Measurements from ENCODE around the gene LIPC.

Gene LIPC

DNA sequence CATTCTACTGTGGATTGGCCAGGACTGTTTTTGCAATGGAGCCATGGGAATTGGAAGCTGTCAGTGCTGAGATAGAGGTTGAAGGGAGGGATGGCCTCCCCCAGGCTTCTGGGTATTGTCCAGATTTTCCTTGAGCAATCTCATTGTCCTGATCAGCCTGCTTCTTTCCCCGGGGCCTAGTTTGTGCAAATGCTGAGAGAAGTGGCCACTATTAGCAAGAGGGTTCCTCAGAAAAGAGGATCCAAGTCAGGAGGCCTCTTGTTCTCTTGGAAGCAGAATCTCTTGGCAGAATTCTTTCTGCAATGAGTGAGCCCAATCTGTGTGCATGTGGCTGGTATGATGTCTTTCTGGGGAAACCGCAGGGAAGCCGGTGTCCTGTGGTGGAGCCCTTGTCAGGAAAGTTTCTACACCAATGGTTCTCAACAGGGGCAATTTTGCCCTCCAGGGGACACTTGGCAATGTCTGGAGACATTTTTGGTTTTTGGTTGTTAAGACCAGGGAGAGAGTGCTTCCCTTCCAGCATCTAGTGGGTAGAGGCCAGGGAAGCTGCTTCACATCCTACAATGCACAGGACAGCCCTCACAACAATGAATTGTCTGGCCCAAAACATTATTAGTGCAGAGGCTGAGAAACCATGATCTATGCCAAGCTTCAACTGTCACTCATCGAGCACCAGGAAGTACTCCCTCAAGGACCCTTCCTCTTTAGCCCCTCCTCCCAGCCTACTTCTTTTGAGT is 2.0 kb downstream of the LIPC start:
- no peak for DNase-seq (ENCODE audit: low read depth in 1 of 2, low spot score in 1 of 2)

DNA sequence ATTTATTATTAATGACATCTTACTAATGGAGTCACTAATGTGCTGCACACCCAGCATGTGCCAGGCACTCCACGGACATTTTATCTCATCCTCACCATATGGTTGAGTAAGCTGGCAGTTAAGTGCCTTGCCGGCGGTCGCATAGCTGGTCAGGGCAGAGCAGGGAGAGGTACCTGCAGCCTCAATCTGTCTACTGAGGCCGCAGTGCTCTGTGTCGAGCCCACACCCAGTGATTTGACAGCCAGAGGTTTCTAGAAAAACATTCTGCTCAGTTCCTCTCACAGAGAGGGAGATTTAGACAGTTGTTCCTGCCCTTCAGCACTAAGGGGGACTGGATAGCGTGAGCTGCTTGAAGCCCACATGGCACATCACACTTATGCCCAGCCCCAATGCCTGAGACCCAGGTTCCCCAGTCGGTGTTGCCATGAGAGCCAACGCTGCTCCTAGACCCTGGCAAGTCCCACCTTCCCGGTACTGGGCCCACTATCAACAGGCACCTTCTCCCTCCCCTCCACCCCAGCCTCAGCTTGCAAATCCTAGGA is 2.6 kb downstream of the LIPC start:
- DNase-seq (ENCODE audit: low read depth in 1 of 2, low spot score in 1 of 2), result no peak

GRCh38 chr15:58436552-58436951 is 4.8 kb downstream of the LIPC start:
- no peak for DNase-seq (ENCODE audit: low read depth in 1 of 2, low spot score in 1 of 2)

DNA sequence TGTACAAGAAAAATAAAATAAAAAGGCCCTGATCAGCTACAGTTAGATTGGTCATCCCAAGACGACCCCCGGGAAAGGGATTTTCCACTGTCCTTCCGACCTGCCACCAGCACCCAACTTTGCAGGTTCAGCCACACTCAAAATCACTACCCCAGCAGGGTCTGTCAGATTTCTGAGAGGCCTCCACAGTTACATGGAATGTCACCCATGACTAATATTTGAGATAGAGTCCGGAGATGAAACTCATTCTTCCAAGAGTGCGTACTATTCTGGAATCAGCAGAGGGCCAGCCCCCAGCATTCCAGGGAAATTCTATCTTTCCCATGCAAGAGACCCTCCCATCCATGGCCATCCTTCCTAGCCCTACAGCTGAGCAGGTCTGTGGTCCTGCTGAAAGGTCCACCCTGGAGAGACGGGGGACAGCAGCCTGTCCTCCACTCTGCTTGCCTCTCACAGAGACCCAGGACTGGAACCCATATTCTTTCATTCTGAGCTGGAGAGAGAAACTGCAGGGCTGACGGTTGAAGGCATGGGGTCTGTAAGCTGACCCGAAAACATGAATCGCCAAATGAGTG is 5.8 kb downstream of the LIPC start:
- DNase-seq (ENCODE audit: low read depth in 1 of 2, low spot score in 1 of 2), result no peak

GRCh38 chr15:58438111-58438510 is 6.3 kb downstream of the LIPC start:
- no peak for DNase-seq (ENCODE audit: low read depth in 1 of 2, low spot score in 1 of 2)

GRCh38 chr15:58438956-58439355 is 7.2 kb downstream of the LIPC start:
- DNase-seq (ENCODE audit: low read depth in 1 of 2, low spot score in 1 of 2), result no peak

GRCh38 chr15:58440158-58440910 is 8.5 kb downstream of the LIPC start:
- no peak for DNase-seq (ENCODE audit: low read depth in 1 of 2, low spot score in 1 of 2)

DNA sequence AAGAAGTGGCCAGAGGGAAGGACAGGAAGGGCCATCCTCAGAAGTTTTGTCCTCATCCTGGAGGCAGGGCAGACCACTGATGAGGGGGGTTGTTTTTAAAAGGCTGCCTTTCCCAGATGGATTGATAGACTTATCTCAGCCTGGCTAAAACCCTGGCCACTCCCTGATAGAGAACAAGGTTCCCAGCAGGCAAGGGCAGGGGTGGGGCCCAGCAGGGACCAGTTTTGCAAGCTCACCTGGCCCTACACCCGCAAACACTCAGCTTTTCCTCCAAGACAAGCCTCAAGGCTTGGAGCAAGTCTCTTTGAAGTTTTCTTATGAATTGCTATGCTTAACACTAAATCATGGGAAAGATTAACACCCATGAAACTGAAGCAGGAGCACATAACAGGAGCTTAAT is 9.1 kb downstream of the LIPC start:
- DNase-seq (ENCODE audit: low read depth in 1 of 2, low spot score in 1 of 2), result no peak

DNA sequence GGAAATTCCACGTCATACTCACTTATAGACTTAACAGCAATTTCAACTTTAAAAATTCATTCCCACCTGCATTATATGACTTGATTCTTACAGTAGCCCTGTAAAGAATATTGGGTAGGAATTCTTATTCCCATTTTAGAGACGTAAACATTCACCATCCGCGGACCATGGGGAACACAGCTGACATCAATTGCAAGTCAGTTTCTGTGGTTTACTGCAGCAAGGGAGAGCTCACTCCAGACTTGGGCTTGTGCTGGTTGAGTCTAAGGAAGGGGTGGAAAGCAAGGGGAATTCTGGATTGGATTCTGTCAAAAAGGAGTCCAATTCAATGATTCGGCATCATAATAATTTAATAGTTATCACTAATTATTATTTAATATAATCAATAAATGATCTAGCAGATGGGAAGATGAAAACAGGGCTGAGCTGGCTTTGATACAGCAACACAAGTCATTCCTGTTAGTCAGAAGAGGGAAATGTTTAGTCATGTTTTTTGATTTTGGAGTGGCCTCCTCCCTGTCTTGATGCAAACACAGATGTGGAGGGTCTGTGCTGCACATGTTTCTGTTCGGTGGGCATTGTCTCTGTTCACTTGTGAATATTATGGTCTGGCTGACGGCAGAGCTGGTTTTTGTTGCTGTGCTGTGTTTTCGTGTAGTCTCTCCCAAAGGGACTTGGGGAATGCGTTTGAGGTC is 9.7 kb downstream of the LIPC start:
- no peak for DNase-seq (ENCODE audit: low read depth in 1 of 2, low spot score in 1 of 2)

DNA sequence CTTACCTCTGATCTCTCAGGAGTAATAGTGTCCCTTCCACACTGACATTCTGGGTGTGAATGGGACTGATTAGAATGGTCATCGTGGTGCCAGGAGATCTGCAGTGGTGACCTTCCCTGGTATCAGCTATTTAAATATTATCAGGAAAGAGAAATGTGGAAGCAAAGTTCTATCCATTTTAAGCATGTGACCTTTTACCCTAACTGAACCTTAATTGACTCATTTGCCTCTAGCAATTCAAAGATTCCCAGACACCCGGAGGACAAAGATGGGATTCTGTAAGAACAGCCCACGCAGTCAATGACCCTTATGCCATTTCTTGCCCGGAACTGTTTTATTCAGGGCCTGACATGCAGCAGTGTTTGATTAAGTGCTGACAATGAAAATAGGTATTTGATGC is 10.3 kb downstream of the LIPC start:
- DNase-seq (ENCODE audit: low read depth in 1 of 2, low spot score in 1 of 2), result no peak

- DNase-seq (ENCODE audit: low read depth in 1 of 2, low spot score in 1 of 2), result no peak
Observed at GRCh38 chr15:58443308-58443707, 11.5 kb downstream of the LIPC start.

DNA sequence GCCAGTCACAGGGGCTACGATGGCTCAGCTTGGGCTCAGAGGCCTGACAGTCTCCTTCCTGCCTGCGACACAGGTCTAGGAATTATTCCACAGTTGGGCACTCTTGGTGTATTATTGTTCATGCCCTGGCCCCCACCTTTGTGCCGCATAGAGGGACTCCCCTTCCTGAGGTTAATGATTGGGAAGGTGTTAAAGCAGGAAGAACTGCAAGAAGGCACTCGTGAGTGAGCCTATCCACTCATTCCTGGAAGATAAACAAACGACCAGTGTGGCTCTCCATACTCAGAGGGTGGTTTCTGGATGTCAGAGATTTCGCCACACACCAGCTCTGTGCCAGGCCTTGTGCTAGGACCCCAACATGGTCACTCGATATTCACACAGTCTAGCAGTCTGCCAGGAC is 12.3 kb downstream of the LIPC start:
- DNase-seq (ENCODE audit: low read depth in 1 of 2, low spot score in 1 of 2), result no peak

- no peak for DNase-seq (ENCODE audit: low read depth in 1 of 2, low spot score in 1 of 2)
Observed at GRCh38 chr15:58444658-58445332, 13.0 kb downstream of the LIPC start.

DNA sequence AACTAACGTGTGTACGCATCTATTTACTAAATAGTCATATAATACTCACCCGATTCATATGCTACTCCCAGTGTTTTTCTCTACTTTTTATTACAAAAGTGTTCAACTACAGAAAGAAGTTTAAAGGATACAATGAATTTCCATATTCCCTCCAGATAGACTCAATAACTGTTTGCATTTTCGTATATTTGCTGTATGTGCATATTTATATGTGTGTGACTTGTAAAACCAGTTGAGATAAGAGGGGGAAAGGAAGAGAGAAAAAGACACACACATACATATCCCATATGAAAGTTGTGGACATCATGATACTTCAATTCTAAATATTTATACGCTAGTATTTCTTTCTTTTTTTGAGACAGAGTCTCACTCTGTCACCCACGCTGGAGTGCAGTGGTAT is 14.1 kb downstream of the LIPC start:
- no peak for DNase-seq (ENCODE audit: low read depth in 1 of 2, low spot score in 1 of 2)

DNA sequence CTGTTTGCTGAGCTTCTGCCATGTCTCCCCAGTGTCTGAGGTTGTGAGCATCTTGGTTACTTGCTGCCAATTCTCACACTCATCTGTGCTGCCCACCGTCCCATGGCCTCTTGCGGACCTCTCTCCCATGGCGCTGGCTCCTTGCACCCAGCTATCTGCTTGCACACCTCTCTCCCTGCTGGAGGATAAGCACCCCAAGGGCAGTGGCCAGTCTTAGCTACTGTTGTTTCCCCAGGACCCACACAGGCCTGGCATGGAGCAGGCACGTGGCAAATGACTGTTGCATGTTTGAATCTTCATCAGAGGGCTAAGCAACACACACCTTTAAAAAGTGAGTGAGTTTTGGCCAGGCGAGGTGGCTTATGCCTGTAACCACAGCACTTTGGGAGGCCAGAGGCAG is 14.7 kb downstream of the LIPC start:
- no peak for DNase-seq (ENCODE audit: low read depth in 1 of 2, low spot score in 1 of 2)

- DNase-seq (ENCODE audit: low read depth in 1 of 2, low spot score in 1 of 2), result no peak
Observed at GRCh38 chr15:58447271-58448010, 15.7 kb downstream of the LIPC start.

- no peak for DNase-seq (ENCODE audit: low read depth in 1 of 2, low spot score in 1 of 2)
Observed at GRCh38 chr15:58448331-58448730, 16.5 kb downstream of the LIPC start.

DNA sequence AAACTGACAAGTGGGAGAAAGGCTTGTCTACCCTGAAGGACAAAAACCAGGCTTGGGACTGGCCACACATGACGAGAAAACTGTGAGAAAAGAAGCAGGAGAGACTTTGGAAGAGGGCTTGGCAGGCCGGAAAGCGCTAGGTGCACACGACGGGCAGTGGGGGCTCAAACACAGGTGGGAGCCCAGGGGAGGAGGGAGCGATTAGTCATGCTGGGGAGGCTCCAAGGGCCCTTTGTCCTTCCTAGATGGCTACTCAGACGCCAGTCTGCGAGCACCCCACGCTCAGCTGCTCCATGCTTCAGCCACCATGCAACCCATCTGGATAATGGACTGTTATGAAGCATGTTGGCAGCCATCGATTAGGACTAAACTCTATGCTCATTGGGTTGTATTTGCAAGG is 17.1 kb downstream of the LIPC start:
- no peak for DNase-seq (ENCODE audit: low read depth in 1 of 2, low spot score in 1 of 2)

GRCh38 chr15:58451826-58452225 is 20.0 kb downstream of the LIPC start:
- DNase-seq (ENCODE audit: low read depth in 1 of 2, low spot score in 1 of 2), result no peak

DNA sequence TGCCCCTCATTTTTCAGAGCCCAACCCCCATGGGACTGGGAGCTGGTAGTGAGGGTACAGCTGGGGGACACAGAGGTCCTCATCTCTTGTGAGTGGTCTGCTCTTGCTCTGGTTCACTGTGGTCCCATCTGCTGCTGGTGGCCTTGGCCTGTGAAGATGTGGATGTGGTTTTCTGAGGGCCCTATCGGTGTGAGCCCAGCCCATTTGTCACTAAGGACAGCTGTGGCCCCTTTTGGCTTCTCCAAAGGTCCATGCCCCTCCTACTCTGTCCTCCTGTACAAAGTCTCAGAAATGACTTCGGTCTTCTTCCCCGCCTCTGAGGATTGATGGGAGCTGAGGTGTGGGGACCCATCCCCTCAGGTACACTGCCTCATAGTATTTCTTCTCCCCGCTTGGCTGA is 21.0 kb downstream of the LIPC start:
- DNase-seq (ENCODE audit: low read depth in 1 of 2, low spot score in 1 of 2), result no peak

All from activated CD4-positive, alpha-beta T cell treated with anti-CD3 and anti-CD28 coated beads, Interleukin-2, amount 50 U/mL, for 24 hours (primary cell).